GM18498 (cell line): Measurements from ENCODE around the gene COL27A1.

ENCODE experiments used
- ATAC-seq: cut with Tn5 transposase; IDR thresholded peaks from one replicate; pipeline ENCODE4 v1.9.1; 2021; ENCODE audit warnings: mild to moderate bottlenecking, moderate library complexity; ENCODE audit not compliant: unreplicated experiment

COL27A1 gene

GRCh38 chr9:114299286-114300152 is 144.2 kb downstream of the COL27A1 start:
- no peak for ATAC-seq

GRCh38 chr9:114300153-114300845 is 145.0 kb downstream of the COL27A1 start:
- ATAC-seq = no peak

GRCh38 chr9:114300846-114301797 is 145.8 kb downstream of the COL27A1 start:
- ATAC-seq = no peak

GRCh38 chr9:114301798-114302565 is 146.6 kb downstream of the COL27A1 start:
- ATAC-seq = no peak

- no peak for ATAC-seq
Measured at GRCh38 chr9:114302727-114303126, 147.4 kb downstream of the COL27A1 start.

GRCh38 chr9:114303571-114303970 is 148.2 kb downstream of the COL27A1 start:
- no peak for ATAC-seq

GRCh38 chr9:114303977-114304376 is 148.6 kb downstream of the COL27A1 start:
- no peak for ATAC-seq

GRCh38 chr9:114304416-114305188 is 149.3 kb downstream of the COL27A1 start:
- ATAC-seq = no peak

GRCh38 chr9:114307899-114308267 is 152.5 kb downstream of the COL27A1 start:
- ATAC-seq = no peak

GRCh38 chr9:114308361-114308950 is 153.1 kb downstream of the COL27A1 start:
- no peak for ATAC-seq

GRCh38 chr9:114309096-114309495 is 153.8 kb downstream of the COL27A1 start:
- no peak for ATAC-seq

- no peak for ATAC-seq
Measured at GRCh38 chr9:114310471-114311450, 155.4 kb downstream of the COL27A1 start.

GRCh38 chr9:114311571-114312512 is 156.5 kb downstream of the COL27A1 start:
- no peak for ATAC-seq

GRCh38 chr9:114312513-114312875 is 157.2 kb downstream of the COL27A1 start:
- no peak for ATAC-seq

- ATAC-seq = no peak
Measured at GRCh38 chr9:114313186-114313585, 157.8 kb downstream of the COL27A1 start.

GRCh38 chr9:114314256-114314867 is 159.0 kb downstream of the COL27A1 start:
- no peak for ATAC-seq
